ENCODE results near the gene KIF3C.
A peak's percentile ranks its signal among the peaks of the same experiment; 100 is the strongest.
"Not testable (repeated sequence)": the region's sequence is repeated elsewhere in the genome, so short reads cannot be mapped to it uniquely, and the experiment has no call there.

Gene KIF3C

GRCh38 chr2:25982273-25982967 is at the start of gene KIF3C:
Gene KIF3C, minus strand, starts transcription at chr2:25982497. Its CDS starts 580 bp downstream, at chr2:25981917.
- Mint-ChIP-seq H3K9me3 (no peaks in the 10 kb centered on the region), H3K4me1 (ENCODE audit: low read depth) (peaks cover 15% of the 10 kb centered on the region), H3K27ac (peak within 1 kb of the TSS; percentile 81), H3K4me3 (peak within 1 kb of the TSS; percentile 82), H3K27me3 (no peaks in the 10 kb centered on the region), H3K36me3 (ENCODE audit: low read depth) (no peaks in the 10 kb centered on the region)
- DNase-seq, result peak; percentile 81

- not testable (repeated sequence) for H3K27ac Mint-ChIP-seq; H3K36me3 Mint-ChIP-seq (ENCODE audit: low read depth); H3K4me3 Mint-ChIP-seq; DNase-seq; H3K4me1 Mint-ChIP-seq (ENCODE audit: low read depth); H3K9me3 Mint-ChIP-seq; H3K27me3 Mint-ChIP-seq
Measured at GRCh38 chr2:26028083-26028482, 45.8 kb upstream of the KIF3C start.

- DNase-seq, result no peak
- no peak overlapping the region for H3K4me3 Mint-ChIP-seq
- no peaks in the 10 kb centered on the region for H3K27me3 Mint-ChIP-seq
- no peaks in the 10 kb centered on the region for H3K36me3 Mint-ChIP-seq (ENCODE audit: low read depth)
- no peaks in the 10 kb centered on the region for H3K9me3 Mint-ChIP-seq
- H3K27ac Mint-ChIP-seq, result no peak overlapping the region
- H3K4me1 Mint-ChIP-seq (ENCODE audit: low read depth), result no peaks in the 10 kb centered on the region
Measured at GRCh38 chr2:26025509-26025908, 43.2 kb upstream of the KIF3C start.

- Mint-ChIP-seq H3K9me3 (no peaks in the 10 kb centered on the region), H3K4me3 (no peak overlapping the region), H3K36me3 (ENCODE audit: low read depth) (no peaks in the 10 kb centered on the region), H3K27me3 (no peaks in the 10 kb centered on the region), H3K27ac (no peak overlapping the region), H3K4me1 (ENCODE audit: low read depth) (no peaks in the 10 kb centered on the region)
- no peak for DNase-seq
Measured at GRCh38 chr2:26024260-26024659, 42.0 kb upstream of the KIF3C start.

GRCh38 chr2:26020231-26020640 is 37.9 kb upstream of the KIF3C start:
- Mint-ChIP-seq H3K27ac (no peak overlapping the region), H3K27me3 (no peaks in the 10 kb centered on the region), H3K4me3 (no peak overlapping the region), H3K4me1 (ENCODE audit: low read depth) (peaks cover 8% of the 10 kb centered on the region), H3K9me3 (no peaks in the 10 kb centered on the region), H3K36me3 (ENCODE audit: low read depth) (no peaks in the 10 kb centered on the region)
- no peak for DNase-seq

GRCh38 chr2:26018184-26019055 is 36.1 kb upstream of the KIF3C start:
- Mint-ChIP-seq H3K27me3 (no peaks in the 10 kb centered on the region), H3K9me3 (no peaks in the 10 kb centered on the region), H3K4me1 (ENCODE audit: low read depth) (peaks cover 8% of the 10 kb centered on the region), H3K4me3 (no peak overlapping the region), H3K27ac (no peak overlapping the region), H3K36me3 (ENCODE audit: low read depth) (no peaks in the 10 kb centered on the region)
- peak; percentile 40 for DNase-seq

- no peak for DNase-seq
- Mint-ChIP-seq H3K4me3 (no peak overlapping the region), H3K36me3 (ENCODE audit: low read depth) (no peaks in the 10 kb centered on the region), H3K27me3 (no peaks in the 10 kb centered on the region), H3K4me1 (ENCODE audit: low read depth) (peaks cover 8% of the 10 kb centered on the region), H3K27ac (no peak overlapping the region), H3K9me3 (no peaks in the 10 kb centered on the region)
Measured at GRCh38 chr2:26017464-26018183, 35.3 kb upstream of the KIF3C start.

GRCh38 chr2:26016706-26017045 is 34.4 kb upstream of the KIF3C start:
- H3K27ac Mint-ChIP-seq; H3K27me3 Mint-ChIP-seq; H3K4me3 Mint-ChIP-seq; H3K36me3 Mint-ChIP-seq (ENCODE audit: low read depth); H3K9me3 Mint-ChIP-seq; DNase-seq; H3K4me1 Mint-ChIP-seq (ENCODE audit: low read depth): not testable (repeated sequence)

- DNase-seq, result no peak
- Mint-ChIP-seq H3K9me3 (no peaks in the 10 kb centered on the region), H3K4me1 (ENCODE audit: low read depth) (peaks cover 8% of the 10 kb centered on the region), H3K27me3 (no peaks in the 10 kb centered on the region), H3K27ac (no peak overlapping the region), H3K4me3 (no peak overlapping the region), H3K36me3 (ENCODE audit: low read depth) (no peaks in the 10 kb centered on the region)
Measured at GRCh38 chr2:26016012-26016705, 33.9 kb upstream of the KIF3C start.

GRCh38 chr2:26013668-26014067 is 31.4 kb upstream of the KIF3C start:
- no peaks in the 10 kb centered on the region for H3K9me3 Mint-ChIP-seq
- H3K27ac Mint-ChIP-seq, result no peak overlapping the region
- H3K4me1 Mint-ChIP-seq (ENCODE audit: low read depth), result peaks cover 8% of the 10 kb centered on the region

GRCh38 chr2:26011990-26012856 is 29.9 kb upstream of the KIF3C start:
- Mint-ChIP-seq H3K27me3 (no peaks in the 10 kb centered on the region), H3K9me3 (no peaks in the 10 kb centered on the region), H3K27ac (no peak overlapping the region), H3K4me1 (ENCODE audit: low read depth) (no peaks in the 10 kb centered on the region), H3K36me3 (ENCODE audit: low read depth) (no peaks in the 10 kb centered on the region), H3K4me3 (no peak overlapping the region)
- DNase-seq, result no peak

More at GRCh38 chr2:26013668-26014067, 31.4 kb upstream of the KIF3C start:
- DNase-seq, result no peak
- no peaks in the 10 kb centered on the region for H3K36me3 Mint-ChIP-seq (ENCODE audit: low read depth)
- no peak overlapping the region for H3K4me3 Mint-ChIP-seq
- no peaks in the 10 kb centered on the region for H3K27me3 Mint-ChIP-seq

GRCh38 chr2:26011609-26011989 is 29.3 kb upstream of the KIF3C start:
- H3K4me1 Mint-ChIP-seq (ENCODE audit: low read depth), result no peaks in the 10 kb centered on the region
- no peaks in the 10 kb centered on the region for H3K9me3 Mint-ChIP-seq
- no peak overlapping the region for H3K4me3 Mint-ChIP-seq
- no peak overlapping the region for H3K27ac Mint-ChIP-seq
- no peak for DNase-seq
- no peaks in the 10 kb centered on the region for H3K27me3 Mint-ChIP-seq
- no peaks in the 10 kb centered on the region for H3K36me3 Mint-ChIP-seq (ENCODE audit: low read depth)

GRCh38 chr2:26010943-26011342 is 28.6 kb upstream of the KIF3C start:
- Mint-ChIP-seq H3K9me3 (no peaks in the 10 kb centered on the region), H3K27me3 (no peaks in the 10 kb centered on the region), H3K36me3 (ENCODE audit: low read depth) (no peaks in the 10 kb centered on the region), H3K27ac (no peak overlapping the region), H3K4me1 (ENCODE audit: low read depth) (no peaks in the 10 kb centered on the region), H3K4me3 (no peak overlapping the region)
- no peak for DNase-seq

GRCh38 chr2:26009567-26009963 is 27.3 kb upstream of the KIF3C start:
- Mint-ChIP-seq H3K4me1 (ENCODE audit: low read depth) (peaks cover 2% of the 10 kb centered on the region), H3K27ac (no peak overlapping the region), H3K36me3 (ENCODE audit: low read depth) (no peaks in the 10 kb centered on the region), H3K27me3 (no peaks in the 10 kb centered on the region), H3K4me3 (no peak overlapping the region), H3K9me3 (no peaks in the 10 kb centered on the region)
- DNase-seq, result no peak
